HepG2 (cell line): ENCODE data around the gene KLHL35. TPM values are rescaled to one million over a fixed set of nuclear protein-coding genes. Genes with fewer than 3 reads are reported as not detected.

Experiments used
- ATAC-seq: fragments of 200-7000 bp; cut with Tn5 transposase; 3 replicates; pipeline ENCODE4 v1.9.1; 2020; ENCODE audit warnings: mild to moderate bottlenecking, moderate library complexity
- BruUV-seq: library from RNA; stranded (reverse); fragments of 400-500 nt; replicated peaks from 2 replicates; lab custom pipeline; 2021; lab: Mats Ljungman, UMichigan
- CTCF ChIA-PET: fragments of 300-600 bp; formaldehyde crosslinking; extraction: SDS; loops from one replicate; lab custom pipeline; 2021; ENCODE audit warnings: low total read pairs, inconsistent platforms, low intra/inter-chr PET ratio; lab: Yijun Ruan, JAX
- POLR2A ChIA-PET: fragments of 350-600 bp; sonication (Branson Sonifier 250); formaldehyde crosslinking; loops from one replicate; lab custom pipeline; 2020; ENCODE audit warnings: antibody characterized with exemption, inconsistent platforms; lab: Yijun Ruan, JAX
- DNase-seq: peaks from one replicate; pipeline ENCODE4 v3.0.0-alpha.2; 2015; ENCODE audit warnings: low spot score
- FAIRE-seq: peaks from 3 replicates; lab custom pipeline; 2011; peaks lifted over from hg19 to GRCh38; lab: Jason Lieb, UNC
- H2AFZ ChIP-seq: one replicate; pipeline ENCODE4 v1.6.1; 2011; ENCODE audit warnings: low read length, inconsistent platforms
- H3K27ac ChIP-seq: fragments of 300-600 bp; 3 replicates; pipeline ENCODE4 v1.8.0; 2011; ENCODE audit warnings: mixed run types, mild to moderate bottlenecking, mixed read lengths, low read length, inconsistent platforms; ENCODE audit not compliant: insufficient read depth; ENCODE audit errors: extremely low read length
- H3K27me3 ChIP-seq, 2 experiments: fragments of 200-600 bp in 1 of 2; 2 replicates in 1 of 2; 3 replicates in 1 of 2; pipeline versions ENCODE4 v1.6.0 to v1.8.0; 2011; ENCODE audit warnings: low read length in 2 of 2, mild to moderate bottlenecking in 2 of 2, moderate library complexity in 2 of 2, inconsistent platforms in 1 of 2; ENCODE audit not compliant: insufficient read depth in 2 of 2, control insufficient read depth in 1 of 2
- H3K36me3 ChIP-seq, 2 experiments: fragments of 200-600 bp in 1 of 2; replicated peaks in 1 of 2; 2 replicates in 1 of 2; 3 replicates in 1 of 2; pipeline versions ENCODE4 v1.5.1 to v1.8.0; 2011; ENCODE audit warnings: low read length in 2 of 2, inconsistent platforms in 1 of 2; ENCODE audit not compliant: insufficient read depth in 2 of 2, control insufficient read depth in 1 of 2
- H3K4me1 ChIP-seq: 2 replicates; pipeline ENCODE4 v1.5.1; 2012; ENCODE audit warnings: low read length, inconsistent platforms; ENCODE audit not compliant: insufficient read depth
- H3K4me2 ChIP-seq: 2 replicates; pipeline ENCODE4 v1.6.0; 2011; ENCODE audit warnings: low read depth, low read length, inconsistent platforms
- H3K4me3 ChIP-seq, 3 experiments: fragments of 200-600 bp in 1 of 3; sonication (generic), shearing (Covaris generic) in 1 of 3; replicated peaks in 1 of 3; 2 replicates each; pipeline ENCODE4 v1.5.1; 2011 to 2016; ENCODE audit warnings: low read length in 3 of 3, inconsistent platforms in 2 of 3, low read depth in 2 of 3, mild to moderate bottlenecking in 2 of 3, control low read depth in 1 of 3, mixed read lengths in 1 of 3; ENCODE audit not compliant: insufficient read depth in 1 of 3
- H3K79me2 ChIP-seq: one replicate; pipeline ENCODE4 v1.6.1; 2011; ENCODE audit warnings: low read length, inconsistent platforms; ENCODE audit not compliant: insufficient read depth
- H3K9ac ChIP-seq: 2 replicates; pipeline ENCODE4 v1.6.0; 2011; ENCODE audit warnings: mild to moderate bottlenecking, low read depth, low read length, inconsistent platforms; ENCODE audit not compliant: insufficient read depth
- H3K9me3 ChIP-seq: 2 replicates; pipeline ENCODE4 v1.5.1; 2012; ENCODE audit warnings: mild to moderate bottlenecking, low read length
- H4K20me1 ChIP-seq: 2 replicates; pipeline ENCODE4 v1.6.0; 2011; ENCODE audit warnings: inconsistent platforms, mild to moderate bottlenecking, low read length, moderate library complexity; ENCODE audit not compliant: insufficient read depth
- BRF2 ChIP-seq: sonication (generic); formaldehyde crosslinking; IDR thresholded peaks from 2 replicates; pipeline ENCODE4 v1.8.1; 2022; ENCODE audit warnings: mild to moderate bottlenecking, missing genetic modification reagents
- HDAC1 ChIP-seq: sonication (generic); formaldehyde crosslinking; IDR thresholded peaks from 2 replicates; pipeline ENCODE4 v1.5.1; 2020; ENCODE audit warnings: mild to moderate bottlenecking, missing genetic modification reagents
- JUND ChIP-seq: sonication (generic); formaldehyde crosslinking; IDR thresholded peaks from 2 replicates; pipeline ENCODE4 v1.8.0; 2022; ENCODE audit warnings: mild to moderate bottlenecking, missing genetic modification reagents
- KAT8 ChIP-seq: IDR thresholded peaks from 2 replicates; pipeline ENCODE4 v1.6.1; 2016; ENCODE audit warnings: missing genetic modification reagents, missing compliant biosample characterization
- KLF16 ChIP-seq, 2 experiments: sonication (generic) in 1 of 2; formaldehyde crosslinking in 1 of 2; IDR thresholded peaks; 2 replicates each; pipeline versions ENCODE4 v1.6.1 to v1.8.0; 2016 to 2023; ENCODE audit warnings: missing genetic modification reagents in 2 of 2, missing compliant biosample characterization in 1 of 2
- MXD1 ChIP-seq: sonication (generic); formaldehyde crosslinking; IDR thresholded peaks from 2 replicates; pipeline ENCODE4 v1.4.0; 2020; ENCODE audit warnings: mild to moderate bottlenecking, missing genetic modification reagents
- NFAT5 ChIP-seq: sonication (generic); formaldehyde crosslinking; IDR thresholded peaks from 2 replicates; pipeline ENCODE4 v1.4.0; 2020; ENCODE audit warnings: missing genetic modification reagents
- PATZ1 ChIP-seq: sonication (generic); formaldehyde crosslinking; IDR thresholded peaks from 2 replicates; pipeline ENCODE4 v1.4.0; 2020; ENCODE audit warnings: missing genetic modification reagents
- RCOR2 ChIP-seq: IDR thresholded peaks from 2 replicates; pipeline ENCODE4 v1.6.1; 2016; ENCODE audit warnings: missing biosample characterization, missing genetic modification reagents
- TCF7 ChIP-seq: sonication (generic); IDR thresholded peaks from 2 replicates; pipeline ENCODE4 v1.6.1; 2016; ENCODE audit warnings: antibody characterized with exemption, low read depth
- ZNF234 ChIP-seq: sonication (generic); formaldehyde crosslinking; conservative IDR thresholded peaks from 2 replicates; pipeline ENCODE4 v1.5.1; 2020; ENCODE audit warnings: mild to moderate bottlenecking, missing genetic modification reagents
- ZNF296 ChIP-seq: sonication (generic); formaldehyde crosslinking; conservative IDR thresholded peaks from 2 replicates; pipeline ENCODE4 v1.5.0; 2020; ENCODE audit warnings: mild to moderate bottlenecking, missing genetic modification reagents
- ZNF3 ChIP-seq: IDR thresholded peaks from 2 replicates; pipeline ENCODE4 v1.7.0; 2017; ENCODE audit warnings: inconsistent platforms
- ZNF691 ChIP-seq: sonication (generic); formaldehyde crosslinking; IDR thresholded peaks from 2 replicates; pipeline ENCODE4 v1.4.0; 2020; ENCODE audit warnings: missing genetic modification reagents, low read depth, mild to moderate bottlenecking, borderline replicate concordance
- ZNF850 ChIP-seq: sonication (generic); formaldehyde crosslinking; conservative IDR thresholded peaks from 2 replicates; pipeline ENCODE4 v1.9.0; 2021; ENCODE audit warnings: mild to moderate bottlenecking, missing genetic modification reagents
- WGBS: methylation state at CpG from one replicate; pipeline ENCODE4 v1.1.6; 2017; ENCODE audit warnings: low lambda C conversion rate; 5-methylcytosine and 5-hydroxymethylcytosine counted together
- in situ Hi-C: cut with HindIII; loops from 2 replicates; pipeline ENCODE4 v1.10.0; 2017; ENCODE audit warnings: low pct_unique_long_range_greater_than_20kb; ENCODE audit not compliant: extremely low pct_ligation_motif_present
- intact Hi-C: fragments of 100-400 bp; cut with micrococcal nuclease; formaldehyde crosslinking; loops from one replicate; pipeline ENCODE4 v1.10.0; 2022; ENCODE audit not compliant: unreplicated experiment
- polyA plus RNA-seq, 8 experiments: library from polyadenylated mRNA; depleted of rRNA in 3 of 8; stranded (reverse) in 7 of 8; unstranded in 1 of 8; fragments of >200 nt; fragmentation: Illumina TruSeq in 4 of 8; extraction: Trizol in 4 of 8; gene quantifications; 2 replicates each; pipeline versions ENCODE4 v1.2.1 to v1.2.3, GENCODE V29; 2011 to 2016; ENCODE audit warnings: low read depth in 4 of 8, missing spikeins in 1 of 8, mixed read lengths in 1 of 8; ENCODE audit not compliant: insufficient read depth in 1 of 8
- total RNA-seq, 5 experiments: library from RNA; depleted of rRNA; stranded (reverse); fragments of >200 nt; fragmentation: Illumina TruSeq; extraction: Trizol; gene quantifications; 2 replicates each; pipeline ENCODE4 v1.2.3, GENCODE V29; 2016; ENCODE audit warnings: low read depth in 1 of 5

The KLHL35 gene
- total and polyA plus RNA-seq, 2 of the 13 experiments (the other 11 are each of a cell fraction or from before 2014, with no cell fraction given), result not detected

- intact Hi-C loops, result no loop called here
- no peak for TF ChIP-seq ZNF296 (CRISPR knock-in tag)
- TF ChIP-seq NFAT5, result no peak
- no peak for TF ChIP-seq JUND
- no peak for TF ChIP-seq ZNF3 (CRISPR knock-in tag)
- TF ChIP-seq MXD1 (CRISPR knock-in tag), result no peak
- TF ChIP-seq RCOR2 (CRISPR knock-in tag), result no peak
- TF ChIP-seq PATZ1 (CRISPR knock-in tag), result no peak
- no peak for TF ChIP-seq ZNF691 (CRISPR knock-in tag)
- no peak for TF ChIP-seq KAT8 (CRISPR knock-in tag)
- TF ChIP-seq ZNF850 (CRISPR knock-in tag), result no peak
- TF ChIP-seq BRF2 (CRISPR knock-in tag), result no peak
- no peak for TF ChIP-seq ZNF234 (CRISPR knock-in tag)
- TF ChIP-seq TCF7, result no peak
- TF ChIP-seq KLF16 (CRISPR knock-in tag; IDR thresholded peaks at IDR 0.05), result no peak
- TF ChIP-seq HDAC1 (CRISPR knock-in tag), result no peak
These were observed 21.1 kb upstream of the KLHL35 start for GRCh38 chr11:75453916-75454655.

More at GRCh38 chr11:75453916-75454655, 21.1 kb upstream of the KLHL35 start:
- no TSS peak for BruUV-seq
- Histone ChIP-seq H3K9ac (no peak overlapping the region), H3K9me3 (no peaks in the 10 kb centered on the region), H3K4me2 (no peak overlapping the region), H3K79me2 (no peaks in the 10 kb centered on the region), H3K4me1 (no peaks in the 10 kb centered on the region), H3K4me3 (no peak overlapping the region), H3K27me3 (no peaks in the 10 kb centered on the region), H4K20me1 (no peaks in the 10 kb centered on the region), H3K27ac (no peak overlapping the region), H2AFZ (no peak overlapping the region), H3K36me3 (peaks cover 36 to 62% of the 10 kb centered on the region in 2 experiments; a peak in 4 of 5 replicates)
- in situ Hi-C loops, result no loop called here
- ChIA-PET POLR2A (no interaction called here), CTCF (no interaction called here)
- no peak for ATAC-seq
- 93% methylated on average over 9 of the region's 9 CpGs for WGBS
- no peak for DNase-seq
- no peak for FAIRE-seq
